NOMO-1 treated with DMSO at 0.1 percent for 48 hours (cell line): ENCODE data around the gene PGBD2.
"Not testable (repeated sequence)": the region's sequence is repeated elsewhere in the genome, so short reads cannot be mapped to it uniquely, and the experiment has no call there.

Experiments used
- DNase-seq: peaks from one replicate; lab custom pipeline; 2025; ENCODE audit not compliant: unreplicated experiment; lab: John Stamatoyannopoulos, UW

The PGBD2 gene

DNA sequence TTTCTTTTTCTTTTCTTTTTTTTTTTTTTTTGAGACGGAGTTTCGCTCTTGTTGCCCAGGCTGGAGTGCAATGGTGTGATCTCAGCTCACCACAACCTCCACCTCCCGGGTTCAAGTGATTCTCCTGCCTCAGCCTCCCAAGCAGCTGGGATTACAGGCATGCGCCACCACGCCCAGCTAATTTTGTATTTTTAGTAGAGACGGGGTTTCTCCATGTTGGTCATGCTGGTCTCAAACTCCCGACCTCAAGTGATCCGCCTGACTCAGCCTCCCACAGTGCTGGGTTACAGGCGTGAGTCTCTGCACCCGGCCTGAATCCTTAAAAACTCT is 16.2 kb upstream of the PGBD2 start:
- DNase-seq, result not testable (repeated sequence)

- no peak for DNase-seq
Observed at GRCh38 chr1:248890549-248891498, 15.2 kb upstream of the PGBD2 start.

GRCh38 chr1:248891758-248892157 is 14.3 kb upstream of the PGBD2 start:
- DNase-seq, result no peak

DNA sequence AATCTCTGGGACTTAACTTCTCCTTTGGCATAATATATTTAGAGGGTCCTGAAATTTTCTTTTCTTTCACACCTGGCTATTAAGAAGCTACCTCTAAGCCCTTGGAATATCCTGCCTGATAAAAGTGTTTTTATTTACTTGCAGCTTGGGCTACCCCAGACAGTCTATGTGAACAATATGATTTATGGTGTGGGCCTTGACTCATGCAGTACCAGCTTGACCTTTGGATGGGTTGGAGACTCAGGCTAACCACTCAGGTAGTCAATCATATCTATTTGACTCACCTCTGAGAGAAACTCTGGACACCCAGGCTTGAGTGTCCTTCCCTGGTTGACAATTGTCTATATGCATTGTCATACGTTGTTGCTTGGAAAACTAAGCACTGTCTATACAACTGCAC is 13.4 kb upstream of the PGBD2 start:
- DNase-seq, result no peak

DNA sequence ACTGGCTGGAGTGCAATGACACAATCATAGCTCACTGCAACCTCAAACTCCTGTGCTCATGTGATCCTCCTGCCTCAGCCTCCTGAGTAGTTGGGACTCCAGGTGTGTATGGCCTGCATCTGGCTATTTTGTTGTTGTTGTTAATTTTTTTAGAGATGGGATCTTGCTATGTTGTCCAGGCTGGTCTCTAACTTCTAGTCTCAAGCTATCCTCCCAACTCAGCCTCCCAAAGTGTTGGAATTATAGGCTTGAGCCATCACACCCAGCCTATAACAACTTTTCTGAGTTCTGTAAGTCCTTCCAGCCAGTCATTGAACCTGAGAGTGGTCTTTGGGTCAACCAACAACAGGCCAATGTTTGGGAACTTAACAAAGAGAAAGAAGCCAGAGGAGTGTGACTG is 11.2 kb upstream of the PGBD2 start:
- DNase-seq, result no peak

DNA sequence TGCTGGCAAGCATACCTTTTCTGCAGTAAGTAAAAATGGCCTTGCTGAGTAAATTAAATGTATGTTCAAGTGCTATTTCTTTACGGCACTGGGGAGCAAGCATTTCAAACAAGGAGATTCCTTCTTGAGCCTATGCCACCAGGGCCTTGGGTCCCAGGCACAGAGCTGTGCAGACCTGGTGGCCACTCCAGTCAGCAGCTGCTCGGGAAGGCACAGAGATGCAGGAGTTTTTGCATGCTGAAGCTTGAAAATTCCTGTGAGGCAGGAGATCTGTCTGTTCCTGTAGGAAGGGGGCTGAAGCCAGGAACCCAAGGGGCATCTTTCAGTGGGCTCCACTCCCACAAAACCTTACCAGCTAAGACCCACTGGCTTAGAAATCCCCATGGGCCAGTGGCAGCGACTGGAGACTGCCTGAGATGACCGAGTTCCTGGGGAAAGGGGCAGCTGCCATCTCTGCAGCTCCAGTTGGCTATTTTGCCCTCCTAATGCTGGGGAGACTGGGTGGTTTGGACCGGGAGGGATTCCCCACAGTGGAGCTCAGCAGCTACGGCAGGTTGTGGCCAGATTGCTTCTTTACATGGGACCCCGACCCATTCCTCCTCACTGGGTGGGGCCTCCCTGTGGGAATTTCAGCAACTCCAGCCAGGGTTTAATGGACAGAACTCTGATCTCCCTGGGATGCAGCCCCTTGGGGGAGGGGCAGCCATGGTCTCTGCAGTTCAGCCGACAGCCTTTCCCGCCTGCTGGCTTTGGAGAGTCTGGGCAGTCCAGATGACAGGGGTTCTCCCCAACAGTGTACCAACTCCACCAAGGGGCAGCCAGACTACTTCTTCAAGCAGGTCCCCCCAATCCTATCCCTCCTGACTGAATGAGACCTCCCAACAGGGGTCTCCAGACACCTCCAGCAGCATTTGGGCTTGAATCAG is 8.4 kb upstream of the PGBD2 start:
- no peak for DNase-seq

DNA sequence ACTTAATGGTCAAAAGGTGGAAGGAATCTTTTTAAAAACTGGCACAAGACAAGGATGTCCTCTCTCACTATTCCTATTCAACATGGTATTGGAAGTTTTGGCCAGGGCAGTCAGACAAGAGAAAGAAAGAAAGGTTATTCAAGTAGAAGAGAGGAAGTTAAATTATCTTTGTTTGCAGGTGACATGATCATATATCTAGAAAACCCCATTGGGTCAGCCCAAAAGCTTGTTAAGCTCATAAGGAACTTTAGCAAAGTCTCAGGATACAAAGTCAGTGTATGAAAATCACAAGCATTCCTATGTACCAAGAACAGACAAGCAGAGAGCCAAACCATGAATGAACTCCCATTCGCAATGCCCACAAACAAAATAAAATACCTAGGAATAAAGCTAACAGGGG is 5.4 kb upstream of the PGBD2 start:
- no peak for DNase-seq

DNA sequence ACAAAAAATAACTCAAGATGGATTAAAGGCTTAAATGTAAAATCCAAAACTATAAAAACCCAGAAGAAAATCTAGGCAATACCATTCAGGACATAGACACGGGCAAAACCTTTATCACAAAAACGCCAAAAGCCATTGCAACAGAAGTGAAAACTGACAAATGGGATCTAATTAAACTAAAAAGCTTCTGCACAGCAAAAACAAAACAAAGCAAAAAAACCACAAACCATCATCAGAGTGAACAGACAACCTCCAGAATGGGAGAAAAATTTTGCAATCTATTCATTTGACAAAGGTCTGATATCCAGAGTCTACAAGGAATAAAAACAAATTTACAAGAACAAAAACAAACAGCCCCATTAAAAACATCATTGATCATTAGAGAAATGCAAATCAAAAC is 4.5 kb upstream of the PGBD2 start:
- no peak for DNase-seq

DNA sequence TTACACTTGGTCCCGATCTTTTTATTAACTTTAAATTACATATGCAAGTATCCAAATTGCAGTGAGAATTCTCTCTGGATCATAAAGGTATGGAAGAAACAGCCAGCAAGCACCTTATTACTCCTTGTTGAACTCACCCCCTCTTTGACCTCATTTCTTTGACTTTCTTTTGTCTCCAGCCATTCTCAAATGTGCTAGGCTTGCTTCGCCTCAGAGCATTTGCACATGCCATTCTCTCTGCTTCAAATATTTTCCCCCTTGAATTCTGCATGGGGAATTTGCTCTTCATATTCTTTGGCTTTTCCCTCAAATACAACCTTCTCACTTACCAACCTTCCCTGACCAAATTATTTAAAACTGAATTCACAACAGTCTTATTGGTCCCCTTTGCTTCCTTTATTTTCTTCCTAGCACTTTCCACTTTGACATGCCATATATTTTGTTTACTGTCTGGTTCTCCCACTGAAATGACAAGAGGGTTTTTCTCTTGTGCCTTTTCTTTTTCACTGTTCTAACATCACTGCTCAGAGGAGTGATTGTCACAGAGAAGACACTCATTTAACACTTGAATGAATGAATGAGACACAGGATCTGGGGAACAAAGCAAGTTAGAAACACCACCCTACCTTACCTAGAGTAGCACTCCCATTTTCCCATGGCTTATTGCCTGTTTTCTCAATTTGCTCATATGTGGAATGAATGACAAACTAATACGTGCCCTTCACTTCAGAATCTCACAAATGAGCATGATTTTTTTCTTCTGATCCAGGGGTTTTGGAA is 1.4 kb upstream of the PGBD2 start:
- no peak for DNase-seq

- no peak for DNase-seq
Observed at GRCh38 chr1:248905662-248906008, 400 bp upstream of the PGBD2 start.

DNA sequence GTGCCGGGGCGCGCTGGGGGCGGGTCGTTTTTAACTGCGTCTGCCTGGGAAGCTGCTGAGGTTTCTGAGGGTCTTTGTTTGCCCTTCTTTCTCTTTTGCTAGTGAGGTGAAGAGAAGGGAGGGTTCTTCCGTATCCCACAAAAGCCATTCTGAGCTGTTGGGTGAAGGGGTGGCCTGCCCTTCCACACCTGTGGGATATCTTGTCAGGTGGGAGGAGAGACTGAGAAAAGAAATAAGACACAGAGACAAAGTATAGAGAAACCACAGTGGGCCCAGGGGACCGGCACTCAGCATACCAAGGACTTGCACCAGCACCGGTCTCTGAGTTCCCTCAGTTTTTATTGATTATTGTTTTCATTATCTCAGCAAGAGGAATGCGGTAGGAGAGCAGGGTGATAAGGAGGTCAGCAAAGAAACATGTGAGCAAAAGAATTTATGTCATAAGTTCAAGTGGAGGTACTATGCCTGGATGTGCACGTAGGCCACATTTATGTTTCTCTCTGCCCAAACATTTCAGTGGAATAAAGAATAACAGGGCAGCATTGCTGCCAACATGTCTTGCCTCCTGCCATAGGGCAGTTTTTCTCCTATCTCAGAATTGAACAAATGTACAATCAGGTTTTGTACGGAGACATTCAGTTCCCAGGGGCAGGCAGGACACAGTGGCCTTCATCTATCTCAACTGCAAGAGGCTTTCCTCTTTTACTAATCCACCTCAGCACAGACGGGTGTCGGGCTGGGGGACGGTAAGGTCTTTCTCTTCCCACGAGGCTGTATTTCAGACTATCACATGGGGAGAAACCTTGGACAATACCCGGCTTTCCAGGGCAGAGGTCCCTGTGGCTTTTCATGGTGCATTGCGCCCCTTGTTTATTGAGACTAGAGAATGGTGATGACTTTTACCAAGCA is 972 bp downstream of the PGBD2 start:
- no peak for DNase-seq

GRCh38 chr1:248910761-248911160 is 4.7 kb downstream of the PGBD2 start:
- DNase-seq, result no peak

GRCh38 chr1:248913933-248914332 is 7.9 kb downstream of the PGBD2 start:
- no peak for DNase-seq

GRCh38 chr1:248914796-248915381 is 8.9 kb downstream of the PGBD2 start:
- no peak for DNase-seq

- no peak for DNase-seq
Observed at GRCh38 chr1:248918131-248918530, 12.1 kb downstream of the PGBD2 start.

GRCh38 chr1:248923352-248924338 is 17.6 kb downstream of the PGBD2 start:
- no peak for DNase-seq

GRCh38 chr1:248924696-248925532 is 18.9 kb downstream of the PGBD2 start:
- DNase-seq, result peak; percentile 90

GRCh38 chr1:248925859-248926258 is 19.8 kb downstream of the PGBD2 start:
- not testable (repeated sequence) for DNase-seq
